GM19193 (cell line): ENCODE measurements around the gene STX7.

ENCODE experiments used
- POLR2A ChIP-seq: IDR thresholded peaks from 4 replicates; pipeline ENCODE4 v1.6.1; 2011; ENCODE audit not compliant: insufficient read depth, insufficient read length; ENCODE audit errors: extremely low read depth

STX7 gene, protein sequence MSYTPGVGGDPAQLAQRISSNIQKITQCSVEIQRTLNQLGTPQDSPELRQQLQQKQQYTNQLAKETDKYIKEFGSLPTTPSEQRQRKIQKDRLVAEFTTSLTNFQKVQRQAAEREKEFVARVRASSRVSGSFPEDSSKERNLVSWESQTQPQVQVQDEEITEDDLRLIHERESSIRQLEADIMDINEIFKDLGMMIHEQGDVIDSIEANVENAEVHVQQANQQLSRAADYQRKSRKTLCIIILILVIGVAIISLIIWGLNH

DNA sequence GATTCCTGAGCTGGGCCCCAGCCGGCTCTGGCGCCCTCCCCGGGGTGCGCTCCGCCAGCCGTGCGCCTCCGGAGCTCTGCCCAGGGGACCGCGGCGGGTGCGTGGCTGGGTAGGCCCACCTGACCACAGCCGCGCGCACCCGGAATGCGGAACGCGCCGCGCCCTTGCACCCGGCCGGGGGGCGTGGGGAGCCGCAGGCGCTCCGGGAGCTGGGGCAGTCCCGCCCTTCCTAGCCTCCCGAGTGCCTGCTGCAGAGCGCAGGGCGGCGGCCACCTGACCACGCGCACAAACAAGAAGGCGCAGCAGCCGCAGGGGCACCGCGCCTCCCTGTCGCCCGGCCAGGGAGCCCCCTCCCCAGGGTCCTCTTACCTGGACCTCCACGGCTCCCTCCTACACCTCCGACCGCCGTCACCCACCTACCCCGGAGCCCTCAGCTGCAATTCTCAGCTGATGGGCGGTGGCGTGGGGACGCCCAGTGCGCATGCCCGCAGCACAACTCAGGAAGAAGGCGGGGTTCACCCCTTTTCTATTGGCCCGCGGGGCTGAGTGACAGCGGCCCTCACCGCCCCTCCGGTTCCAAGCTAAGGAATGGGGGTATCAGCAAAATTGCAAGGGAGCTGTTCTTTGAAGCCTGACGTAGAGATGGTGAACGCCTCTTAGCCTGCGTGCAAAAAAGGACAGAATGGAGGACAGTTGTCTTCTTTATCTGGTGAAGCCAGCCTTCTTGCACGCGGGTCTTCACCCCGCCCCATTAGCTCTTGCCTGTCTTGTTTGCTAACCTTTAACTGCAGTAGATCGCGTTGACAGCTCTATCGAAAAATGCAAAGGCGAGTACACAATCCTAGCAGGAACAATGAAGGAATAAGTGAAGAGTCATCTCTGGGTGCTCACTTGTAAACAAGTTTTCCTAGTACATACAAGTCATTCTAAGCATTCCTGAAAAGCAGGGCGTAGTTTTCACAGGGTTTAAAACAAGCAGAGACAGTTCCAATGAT lies at the start of gene STX7:
STX7 (minus strand) TSS at position 479 of the 995 bp plus-strand sequence. CDS start 9,586 bp downstream, outside the sequence.
- TF ChIP-seq POLR2A: peak; percentile 86

DNA sequence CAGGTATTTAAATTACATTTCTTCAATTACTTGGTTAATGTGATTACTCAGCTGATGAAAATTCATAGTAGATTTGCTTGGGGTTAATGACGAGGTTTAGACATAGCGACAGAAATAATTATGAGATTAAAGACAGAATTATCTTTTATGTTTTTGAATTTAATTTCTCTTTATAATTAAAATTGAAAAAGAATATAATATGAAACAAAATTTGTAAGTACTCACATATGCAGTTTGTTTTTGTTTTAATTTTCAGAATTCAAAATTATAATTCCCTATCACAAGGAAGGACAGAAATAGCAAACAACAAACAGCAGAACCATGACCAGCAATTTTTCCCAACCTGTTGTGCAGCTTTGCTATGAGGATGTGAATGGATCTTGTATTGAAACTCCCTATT lies 39.5 kb upstream of the STX7 start, which contains the start of gene TAAR8:
TAAR8 (plus strand) TSS at position 301 of the 400 bp plus-strand sequence; CDS start at position 322, 21 bp downstream.
- TF ChIP-seq POLR2A: no peak

DNA sequence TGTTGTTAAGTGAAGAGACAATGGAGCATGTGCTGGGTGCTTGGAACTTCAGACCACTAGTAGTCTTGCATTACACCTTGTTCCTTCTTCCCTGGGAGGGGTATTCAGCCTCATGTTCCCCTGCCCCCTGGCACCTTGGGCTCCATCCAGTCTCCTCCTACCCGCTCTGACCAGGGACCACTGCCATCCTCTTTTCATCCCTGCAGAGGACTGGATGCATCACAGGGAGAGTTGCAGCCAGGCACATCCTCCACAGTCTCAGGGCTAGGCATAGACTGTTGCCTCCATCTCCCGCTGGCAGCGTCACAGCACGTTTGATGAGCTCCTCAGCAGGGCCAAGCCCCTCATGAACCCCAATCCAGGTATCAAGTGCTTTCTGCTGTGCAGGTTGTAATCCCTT lies 38.3 kb upstream of the STX7 start:
- TF ChIP-seq POLR2A: no peak

DNA sequence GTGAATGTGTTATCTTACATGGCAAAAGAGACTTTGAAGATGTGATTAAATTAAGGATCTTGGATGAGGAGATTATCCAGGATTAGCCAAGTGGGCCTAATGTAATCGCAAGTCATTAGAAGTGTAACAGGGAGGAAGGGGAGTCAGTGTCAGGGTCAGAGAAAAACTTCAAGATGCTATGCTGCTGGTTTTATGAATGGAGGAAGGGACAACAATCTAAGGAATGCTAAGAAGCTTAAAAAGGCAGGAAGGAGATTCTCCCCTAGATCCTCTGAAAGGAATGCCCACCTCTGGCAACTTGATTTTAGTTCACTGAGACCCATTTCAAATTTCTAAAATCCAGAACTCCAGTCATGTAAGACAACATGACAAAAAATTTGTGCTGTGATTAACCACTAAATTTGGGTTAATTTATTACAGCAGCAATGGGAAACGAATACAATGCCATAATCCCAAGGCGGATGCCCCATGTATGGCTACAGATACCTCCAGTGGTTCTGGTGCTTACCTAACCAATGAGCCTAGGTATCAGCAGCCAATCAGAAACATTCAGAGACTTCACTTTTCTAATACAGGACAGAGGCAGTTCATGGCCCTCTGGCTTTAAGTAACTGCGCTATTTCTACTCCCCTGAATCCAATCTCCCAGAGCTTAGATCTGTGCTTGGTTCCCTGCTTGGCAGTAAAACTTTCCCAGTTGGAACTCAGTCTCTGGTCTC lies 36.0 kb upstream of the STX7 start:
- no peak for TF ChIP-seq POLR2A

DNA sequence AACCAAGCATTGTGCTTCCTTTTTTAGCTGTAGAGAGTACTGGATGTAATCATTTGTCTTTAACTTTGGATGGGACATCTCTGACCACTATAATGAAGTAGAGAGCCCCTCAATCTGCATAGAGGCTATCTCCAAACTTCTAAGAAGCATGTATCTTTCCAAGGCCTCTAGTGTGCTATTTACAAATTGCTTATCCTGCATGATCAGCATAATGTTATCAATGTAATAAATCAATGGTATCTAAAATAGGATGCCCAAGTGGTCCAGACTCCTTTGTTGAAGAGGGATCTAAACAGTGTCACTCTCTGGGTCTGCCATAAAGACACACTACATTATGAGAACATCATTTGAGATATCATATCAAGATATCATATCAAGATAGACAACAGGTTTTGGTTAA lies 31.9 kb upstream of the STX7 start:
- TF ChIP-seq POLR2A: no peak

DNA sequence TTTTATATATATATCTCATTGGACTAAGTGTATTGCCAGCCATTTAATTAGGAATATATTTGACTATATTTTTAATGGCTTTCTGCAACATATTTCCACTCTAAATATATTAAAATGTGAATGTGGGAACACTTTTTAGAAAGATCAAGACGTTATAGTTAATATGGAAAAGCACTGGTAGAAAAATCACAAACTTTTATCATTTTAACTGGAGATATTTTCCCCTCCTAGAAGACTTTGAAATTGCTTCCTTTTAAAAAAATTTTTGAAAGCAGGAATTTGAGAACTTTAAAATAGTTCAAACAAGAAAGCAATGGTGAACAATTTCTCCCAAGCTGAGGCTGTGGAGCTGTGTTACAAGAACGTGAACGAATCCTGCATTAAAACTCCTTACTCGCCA lies 25.1 kb upstream of the STX7 start, which contains the start of gene TAAR9:
TAAR9 (plus strand) TSS at position 301 of the 400 bp plus-strand sequence; CDS start at position 314, 13 bp downstream.
- TF ChIP-seq POLR2A: no peak

DNA sequence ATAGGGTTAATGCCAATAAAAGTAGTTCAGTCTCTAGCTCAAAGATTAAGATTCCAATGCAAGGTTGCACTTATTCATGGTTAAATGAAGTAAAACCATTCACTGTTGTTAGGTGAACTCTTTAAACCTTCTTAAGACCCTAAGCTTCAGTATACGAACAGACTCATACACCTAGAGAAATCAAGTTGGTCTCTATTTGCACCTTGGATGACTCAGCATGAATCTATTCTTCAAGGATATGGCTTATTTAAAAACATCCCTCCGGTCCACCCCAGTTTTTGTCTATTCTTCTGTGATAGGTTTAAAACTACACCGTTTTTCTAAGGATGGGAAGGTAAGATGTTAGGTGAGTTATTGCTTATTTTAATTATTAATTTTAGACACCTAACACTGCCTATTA lies 24.2 kb upstream of the STX7 start:
- no peak for TF ChIP-seq POLR2A

DNA sequence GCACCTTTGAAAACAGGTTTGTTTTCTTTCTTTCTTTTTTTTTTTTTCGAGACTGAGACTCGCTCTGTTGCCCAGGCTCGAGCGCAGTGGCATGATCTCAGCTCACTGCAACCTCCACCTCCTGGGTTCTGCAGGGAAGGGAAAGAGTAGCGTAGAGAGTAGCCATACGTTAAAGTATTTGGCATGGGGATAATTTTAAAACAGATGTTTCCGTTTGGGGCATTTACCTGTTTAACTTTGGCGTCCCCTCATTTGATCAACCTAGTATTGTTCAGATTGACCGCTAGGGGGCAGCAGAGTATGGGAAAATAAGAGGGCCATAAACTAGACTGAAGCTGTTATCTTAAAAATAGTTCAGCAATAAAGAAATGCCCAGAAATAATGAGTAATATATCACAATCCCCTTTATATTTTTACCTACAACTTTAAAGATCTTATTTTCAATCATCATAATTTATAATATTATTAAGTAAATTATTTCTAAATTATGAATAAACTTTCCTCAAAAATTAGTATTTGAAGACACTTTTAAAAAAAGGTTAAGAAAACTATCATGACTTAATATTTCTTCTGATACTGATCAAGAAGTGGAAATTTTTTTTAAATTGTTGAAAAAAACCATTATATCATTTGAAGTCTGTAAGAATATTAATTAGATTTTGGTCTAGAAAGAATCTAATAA lies 17.5 kb upstream of the STX7 start:
- TF ChIP-seq POLR2A: no peak

DNA sequence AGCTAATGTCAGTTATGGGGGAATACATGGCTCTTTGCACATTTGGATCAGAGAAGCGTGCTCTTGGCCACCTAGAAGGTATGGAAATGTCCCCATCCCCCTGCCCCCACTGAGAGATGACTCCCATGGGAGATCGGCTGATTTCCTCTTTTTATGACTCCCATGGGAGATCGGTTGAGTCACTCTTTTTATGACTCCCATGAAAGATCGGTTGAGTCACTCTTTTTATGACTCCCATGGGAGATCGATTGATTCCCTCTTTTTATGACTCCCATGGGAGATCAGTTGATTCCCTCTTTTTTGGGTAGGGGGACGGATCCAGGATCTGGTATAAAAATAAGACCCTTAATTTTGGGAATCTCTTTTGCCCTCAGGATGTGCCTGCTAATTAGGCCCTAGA lies 14.9 kb upstream of the STX7 start:
- no peak for TF ChIP-seq POLR2A

DNA sequence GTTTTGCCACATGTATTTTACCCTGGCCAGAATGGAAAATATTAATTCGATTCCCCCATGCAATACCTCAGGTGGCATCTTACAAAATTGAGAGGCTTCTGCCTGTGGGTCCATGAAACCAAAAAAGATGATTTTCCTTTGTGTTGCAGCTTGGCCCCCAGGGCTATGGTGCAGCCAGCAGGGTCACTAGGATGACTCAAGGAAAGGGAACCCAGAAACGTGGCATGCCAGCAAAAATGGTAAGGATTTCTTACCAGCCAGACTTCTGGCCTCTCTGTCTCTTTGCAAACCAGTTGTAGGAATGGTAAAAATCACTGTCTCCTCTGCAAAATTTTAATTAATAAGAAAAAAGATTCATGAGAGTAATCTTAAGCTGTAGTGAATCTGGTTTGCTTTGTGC lies 13.5 kb upstream of the STX7 start:
- TF ChIP-seq POLR2A: no peak

DNA sequence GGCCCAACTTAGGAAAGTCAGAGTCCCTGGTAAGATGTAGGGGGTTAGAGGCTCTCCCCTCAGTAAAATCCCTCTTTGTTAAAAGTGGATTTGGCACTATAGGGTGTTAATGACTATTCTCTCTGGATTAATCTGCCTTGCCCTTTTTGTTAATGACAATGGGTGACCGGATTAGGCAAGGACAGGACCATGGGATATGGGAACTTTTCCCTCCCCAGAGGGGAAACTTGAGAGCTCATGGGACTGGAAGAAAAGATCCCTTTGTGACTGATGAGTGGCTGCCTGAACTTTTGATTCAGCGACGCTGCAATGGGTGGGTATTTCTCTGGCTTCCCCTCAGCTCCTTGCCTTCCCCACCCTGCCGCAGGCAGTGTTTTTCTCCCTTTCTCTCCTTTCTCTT lies 12.9 kb upstream of the STX7 start:
- no peak for TF ChIP-seq POLR2A

DNA sequence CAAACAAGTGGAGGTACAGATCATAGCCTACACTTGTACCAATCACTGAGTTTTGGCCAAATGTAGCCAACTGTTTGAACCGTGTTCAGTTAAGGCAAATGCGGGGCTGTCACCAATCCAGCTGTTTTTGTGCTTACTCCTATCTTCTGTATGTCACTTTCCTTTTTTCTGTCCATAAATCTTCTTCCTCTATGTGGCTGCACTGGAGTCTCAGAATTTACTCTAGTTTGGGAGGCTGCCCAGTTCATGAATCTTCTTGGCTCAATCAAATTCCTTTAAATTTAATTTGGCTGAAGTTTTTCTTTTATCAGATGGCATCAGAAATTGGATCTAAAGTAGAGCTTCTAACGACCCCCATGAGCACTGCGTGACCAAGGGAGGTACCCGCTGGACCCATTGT lies 11.7 kb upstream of the STX7 start:
- TF ChIP-seq POLR2A: no peak

DNA sequence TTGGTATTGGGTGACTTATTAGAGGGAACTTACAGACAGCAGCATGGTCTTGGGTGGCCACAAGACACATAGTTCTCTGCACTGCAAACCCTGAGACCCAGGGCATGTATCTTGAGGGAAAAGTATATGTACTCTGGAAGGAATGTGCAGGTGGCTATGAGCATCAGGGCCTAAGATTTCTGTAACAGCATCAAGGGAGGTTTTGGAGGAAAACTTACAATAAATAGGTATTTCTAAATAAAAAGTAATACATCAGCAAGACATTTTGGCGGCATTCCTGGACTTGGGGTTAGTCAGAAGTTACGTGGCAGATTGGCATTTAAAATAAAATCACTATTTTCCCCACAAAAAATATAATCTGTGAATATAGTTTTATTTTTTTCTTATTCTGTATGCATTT lies 8.0 kb upstream of the STX7 start:
- no peak for TF ChIP-seq POLR2A

DNA sequence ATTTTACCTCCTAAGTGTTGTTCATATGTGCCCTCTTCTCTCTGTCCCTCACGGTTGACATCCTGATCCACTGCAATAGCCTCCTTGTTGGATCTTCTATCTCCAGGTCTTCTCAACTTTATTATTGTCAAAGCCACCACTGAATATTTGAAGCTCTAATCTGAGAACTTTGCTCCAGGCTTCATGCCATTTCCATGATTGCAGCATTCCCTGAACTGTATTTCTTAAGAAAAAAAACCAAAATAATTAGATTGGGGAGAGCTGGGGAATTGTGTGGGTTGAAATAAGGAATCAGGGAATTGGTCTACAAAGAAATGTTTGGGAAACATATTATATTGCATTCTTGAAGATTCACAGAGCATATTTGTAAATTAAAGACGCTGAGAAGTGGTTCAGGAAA lies 2.5 kb upstream of the STX7 start:
- TF ChIP-seq POLR2A: no peak
